NCI-H146 treated with DMSO at 0.1 percent for 48 hours (cell line): ENCODE measurements around the gene TGFBR3.

Experiments
- DNase-seq: peaks from one replicate; lab custom pipeline; 2025; ENCODE audit not compliant: unreplicated experiment; lab: John Stamatoyannopoulos, UW

Gene TGFBR3

DNA sequence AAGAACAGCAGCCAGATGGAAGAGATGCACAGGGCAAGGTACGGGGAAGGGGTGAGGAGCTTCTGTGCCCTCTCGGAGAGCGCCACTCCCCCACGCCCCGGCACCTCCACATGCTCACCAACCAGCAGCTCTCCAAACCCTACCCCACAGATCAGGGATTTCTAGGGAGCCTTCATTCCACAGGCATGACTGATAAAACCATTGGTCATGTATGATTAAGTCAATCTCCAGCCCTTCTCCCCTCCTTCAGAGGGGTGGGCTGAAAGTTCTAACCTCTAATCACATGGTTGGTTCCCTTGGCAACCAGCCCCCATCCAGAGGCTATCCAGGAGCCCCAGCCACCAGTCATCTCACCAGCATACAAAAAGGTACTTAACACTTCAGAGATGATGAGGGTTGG lies 144.7 kb downstream of the TGFBR3 start:
- no peak for DNase-seq

DNA sequence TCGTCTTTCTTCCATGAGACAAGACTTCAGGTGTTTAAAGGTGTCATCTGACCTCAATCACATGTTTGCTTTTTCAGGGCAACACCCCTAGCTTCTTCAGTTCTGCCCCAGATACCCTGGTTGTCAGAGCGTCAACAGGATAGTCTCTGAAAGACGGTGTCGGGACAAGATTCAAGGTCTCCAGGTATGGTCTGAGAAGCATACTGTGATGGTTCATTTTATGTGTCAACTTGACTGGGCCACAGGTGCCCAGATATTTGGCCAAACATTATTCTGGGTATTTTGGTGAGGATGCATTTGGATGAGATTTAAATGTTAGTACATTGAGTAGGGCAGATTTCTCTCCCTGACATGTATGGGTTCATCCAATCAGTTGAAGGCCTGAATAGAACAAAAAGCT lies 148.3 kb downstream of the TGFBR3 start:
- no peak for DNase-seq

DNA sequence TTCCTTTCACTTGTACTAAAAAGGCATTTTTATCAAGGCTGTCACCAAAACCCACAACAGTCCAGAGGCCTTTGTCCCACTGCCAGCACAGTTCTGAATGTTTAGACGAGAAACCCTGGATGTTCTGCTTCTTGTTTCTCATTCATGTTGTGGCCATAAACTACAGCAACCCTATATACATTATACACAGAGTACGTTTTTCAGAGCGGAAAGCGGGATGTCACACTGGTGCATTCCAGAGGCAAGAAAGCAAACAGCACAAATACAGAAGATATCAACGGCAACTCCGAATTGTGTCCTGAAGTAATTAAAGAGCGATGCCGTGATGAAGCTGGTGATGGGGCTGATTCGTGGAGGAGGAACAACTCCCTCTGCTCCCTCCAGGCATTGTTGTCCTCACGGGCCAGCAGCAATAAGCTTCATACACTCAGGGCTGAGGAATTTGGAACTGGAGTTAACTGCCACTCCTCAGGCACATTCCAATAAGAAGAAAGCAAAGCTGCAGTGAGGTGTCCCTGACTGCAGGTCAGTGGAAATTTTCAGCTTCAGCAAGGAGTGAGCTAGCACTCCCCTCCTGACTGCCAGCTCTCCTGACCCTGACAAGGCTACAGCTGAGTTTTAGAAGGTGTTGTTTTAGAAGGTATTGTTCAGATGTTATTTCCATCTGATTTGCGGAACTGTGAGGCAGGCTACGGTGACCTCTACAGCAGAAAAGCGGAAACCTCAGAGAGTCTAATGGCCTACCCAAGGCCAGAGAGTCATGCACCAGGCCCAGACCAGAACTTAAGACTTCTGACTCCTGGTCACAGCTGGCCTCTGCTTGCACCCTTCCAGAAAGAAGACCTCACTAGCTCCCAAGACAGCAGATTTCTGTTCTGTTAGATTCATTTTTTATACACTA lies 149.0 kb downstream of the TGFBR3 start:
- no peak for DNase-seq

DNA sequence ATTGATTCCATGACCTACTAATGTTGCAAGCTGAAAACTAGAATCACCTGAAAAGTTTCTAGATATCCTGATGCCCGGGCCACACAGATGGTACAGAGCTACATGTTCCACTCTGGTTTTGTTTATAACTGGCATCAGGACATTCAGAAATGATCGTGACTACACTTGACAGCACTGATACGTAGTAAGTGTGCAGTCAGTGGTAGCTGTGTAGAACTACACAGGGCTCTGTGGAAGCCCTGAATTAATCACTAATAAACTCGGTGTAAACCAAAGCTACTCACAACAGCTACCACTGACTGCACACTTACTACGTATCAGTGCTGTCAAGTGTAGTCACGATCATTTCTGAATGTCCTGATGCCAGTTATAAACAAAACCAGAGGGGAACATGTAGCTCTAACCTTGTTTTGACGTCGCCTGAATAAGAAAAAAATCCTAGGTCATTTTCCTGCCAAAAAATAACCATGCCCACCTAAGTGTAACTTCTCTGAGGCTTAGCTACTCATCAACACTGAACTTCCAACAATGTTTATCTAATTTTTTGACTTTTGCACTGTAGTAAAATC lies 149.7 kb downstream of the TGFBR3 start:
- DNase-seq: no peak

DNA sequence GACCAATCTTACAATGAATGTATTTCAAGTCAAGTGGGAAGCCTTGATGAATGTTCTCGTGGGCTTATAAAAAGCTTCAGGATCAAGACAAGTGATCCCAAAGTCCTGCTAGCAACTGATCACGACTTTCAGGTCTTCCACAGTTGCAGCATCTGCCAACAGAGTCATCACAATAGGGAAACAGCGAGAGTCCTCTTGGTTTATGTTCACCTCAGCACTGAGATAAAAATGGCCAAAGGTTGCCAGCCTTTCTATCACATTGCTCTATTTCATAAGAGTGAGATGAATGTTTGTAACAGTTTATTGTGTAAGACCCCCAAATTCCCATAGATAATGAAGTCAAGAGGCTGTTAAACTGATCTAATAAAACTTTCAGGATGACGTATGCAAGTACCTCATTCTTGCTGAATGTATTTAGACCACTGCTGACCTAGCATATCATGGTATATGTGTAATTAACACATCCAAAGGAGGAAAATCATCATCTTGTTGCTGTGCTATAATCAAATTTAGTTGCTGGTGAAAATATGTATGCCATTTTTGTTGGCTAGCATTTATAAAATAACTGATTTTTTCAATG lies 150.6 kb downstream of the TGFBR3 start:
- DNase-seq: no peak

DNA sequence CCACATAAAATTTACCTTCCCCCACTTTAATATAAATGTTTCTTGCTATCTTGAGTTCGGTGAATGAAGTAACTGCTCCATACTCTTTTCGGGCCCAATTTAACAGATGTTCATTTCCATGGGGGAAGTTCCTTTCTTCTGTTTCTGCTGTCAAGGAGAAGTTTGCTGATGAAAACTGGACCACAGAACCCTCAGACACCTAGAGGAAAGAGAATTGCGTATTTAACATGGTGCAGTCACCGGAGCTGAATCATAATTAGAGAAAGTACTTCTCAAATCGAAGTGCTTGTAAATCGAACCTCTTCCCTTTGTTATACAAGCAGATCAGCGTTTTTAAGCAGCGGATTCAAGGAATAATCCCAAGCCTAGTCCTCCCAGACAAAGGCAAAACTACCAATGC lies 151.2 kb downstream of the TGFBR3 start:
- DNase-seq: no peak

DNA sequence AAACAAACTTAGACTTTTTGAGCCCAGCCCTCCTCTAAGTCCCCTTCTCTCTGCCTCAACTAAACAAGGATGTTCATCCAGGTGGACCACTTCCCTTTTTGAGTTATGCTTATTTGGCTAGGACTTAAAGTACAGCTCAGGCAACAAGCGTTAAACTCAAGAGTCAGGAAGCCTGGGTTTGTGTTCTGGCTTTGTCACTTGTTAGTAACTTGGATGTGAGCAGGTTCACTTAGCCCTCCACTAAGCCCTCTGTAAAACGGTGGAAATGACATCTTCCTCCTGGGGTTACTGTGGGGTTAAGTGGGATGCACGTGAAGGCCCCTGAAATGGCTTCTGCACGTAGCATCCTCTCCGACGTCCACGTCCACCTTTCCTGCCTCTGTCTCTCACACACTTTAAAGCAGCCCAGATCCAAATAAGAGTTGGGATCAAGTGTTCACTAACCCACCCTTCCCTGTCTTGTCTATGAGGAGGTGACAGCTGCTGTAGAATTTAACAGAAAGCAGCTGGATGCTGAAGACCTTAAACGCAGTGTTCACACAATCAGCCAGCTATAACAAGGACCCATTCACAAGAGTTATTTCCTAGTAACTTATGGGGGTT lies 152.7 kb downstream of the TGFBR3 start:
- no peak for DNase-seq

DNA sequence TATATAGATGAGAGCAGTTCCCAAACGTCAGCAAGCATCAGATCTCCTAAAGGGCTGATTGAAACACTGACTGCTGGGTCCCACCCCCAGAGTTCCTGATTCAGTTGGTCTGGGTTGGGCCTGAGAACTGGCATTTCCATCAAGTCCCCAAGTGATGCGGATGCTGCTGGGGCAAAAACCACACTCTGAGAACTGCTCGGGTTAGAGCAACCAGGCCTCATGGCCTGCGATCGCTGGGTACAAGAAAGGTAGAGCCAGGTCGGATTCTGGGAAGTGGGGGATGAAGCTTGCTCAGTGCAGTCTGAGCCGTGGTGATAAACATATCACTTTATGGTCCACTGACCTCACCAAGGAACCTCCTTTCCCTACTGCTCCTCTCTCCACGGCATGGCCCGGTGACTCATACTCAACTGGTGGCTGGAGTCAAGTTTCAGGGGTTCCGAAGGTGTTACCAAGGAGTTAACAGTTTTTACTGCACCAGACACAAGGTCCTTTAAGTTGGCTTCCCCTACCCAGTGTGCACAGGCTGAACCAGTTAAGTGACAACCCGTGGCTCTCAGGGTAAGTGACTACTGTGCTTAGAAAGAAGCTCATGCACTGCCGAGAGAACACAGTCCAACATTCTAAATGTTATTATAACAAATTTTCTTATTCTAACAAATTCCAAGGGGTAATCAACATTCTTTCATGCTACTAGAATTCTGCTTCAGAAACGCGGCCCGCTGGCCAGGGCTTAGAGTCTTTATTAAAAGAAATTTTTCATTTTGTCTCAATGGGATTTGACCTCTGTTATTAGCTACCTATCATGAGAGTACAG lies 153.5 kb downstream of the TGFBR3 start:
- no peak for DNase-seq

DNA sequence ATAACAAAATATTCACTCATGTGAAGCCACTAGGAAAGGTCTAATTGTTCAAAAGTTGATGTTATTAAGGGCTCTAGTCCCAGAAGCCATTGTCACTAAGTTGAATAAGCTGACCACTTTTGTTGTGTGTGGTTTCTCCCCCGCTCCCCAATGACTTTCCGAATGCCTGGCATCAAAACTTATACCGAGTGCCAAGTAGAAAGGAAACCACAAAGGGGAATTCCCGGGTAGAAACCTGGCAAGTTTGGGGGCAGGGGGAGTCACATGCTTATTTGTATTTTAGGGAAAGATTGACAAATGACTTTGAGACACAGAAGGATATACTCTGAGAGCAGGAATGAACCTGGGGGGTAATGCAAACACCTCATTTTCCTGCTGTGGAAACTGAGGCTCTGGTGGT lies 154.1 kb downstream of the TGFBR3 start:
- DNase-seq: no peak

DNA sequence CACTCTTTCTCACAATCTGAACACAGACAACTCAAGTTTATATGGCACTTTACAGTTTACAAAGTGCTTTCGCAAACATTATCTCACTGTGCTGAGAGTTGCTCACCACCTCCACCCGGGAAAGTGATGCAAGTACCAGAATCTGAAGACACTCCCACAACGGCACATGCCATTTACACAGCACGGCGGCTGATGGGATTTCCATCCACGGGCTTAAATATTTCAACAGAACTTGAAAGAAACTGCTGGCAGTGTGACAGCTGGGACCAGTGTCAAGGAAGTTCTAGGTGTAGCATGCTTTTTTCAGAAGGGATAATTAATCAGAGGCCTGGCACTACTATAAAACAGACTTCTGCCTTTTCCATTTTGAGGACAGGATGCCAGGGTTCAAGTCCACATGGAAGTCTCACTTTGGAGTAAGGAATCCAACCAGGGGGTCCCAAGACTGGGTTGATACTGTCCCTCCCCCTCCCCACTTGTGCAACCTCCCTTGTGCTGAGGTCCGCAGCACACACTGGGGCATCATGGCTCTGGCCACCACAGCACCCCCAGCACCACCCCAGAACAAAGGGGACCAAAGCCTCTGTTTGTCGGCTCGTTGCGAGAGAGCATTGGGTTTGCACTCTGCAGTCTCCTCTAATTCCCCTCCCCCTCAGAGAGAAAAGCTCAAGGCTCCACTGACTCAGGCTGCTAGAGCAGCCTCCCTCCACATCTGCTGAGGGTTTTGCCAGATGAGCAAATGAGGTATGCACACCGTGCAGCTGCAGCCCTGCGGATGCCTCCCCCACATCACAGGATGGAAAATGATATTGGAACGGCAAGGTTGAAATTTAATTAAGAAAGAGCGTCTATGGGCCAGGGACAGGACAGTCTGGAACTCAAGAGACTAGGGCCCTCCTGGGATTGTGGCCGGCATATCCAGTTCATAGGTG lies 154.9 kb downstream of the TGFBR3 start:
- DNase-seq: no peak

DNA sequence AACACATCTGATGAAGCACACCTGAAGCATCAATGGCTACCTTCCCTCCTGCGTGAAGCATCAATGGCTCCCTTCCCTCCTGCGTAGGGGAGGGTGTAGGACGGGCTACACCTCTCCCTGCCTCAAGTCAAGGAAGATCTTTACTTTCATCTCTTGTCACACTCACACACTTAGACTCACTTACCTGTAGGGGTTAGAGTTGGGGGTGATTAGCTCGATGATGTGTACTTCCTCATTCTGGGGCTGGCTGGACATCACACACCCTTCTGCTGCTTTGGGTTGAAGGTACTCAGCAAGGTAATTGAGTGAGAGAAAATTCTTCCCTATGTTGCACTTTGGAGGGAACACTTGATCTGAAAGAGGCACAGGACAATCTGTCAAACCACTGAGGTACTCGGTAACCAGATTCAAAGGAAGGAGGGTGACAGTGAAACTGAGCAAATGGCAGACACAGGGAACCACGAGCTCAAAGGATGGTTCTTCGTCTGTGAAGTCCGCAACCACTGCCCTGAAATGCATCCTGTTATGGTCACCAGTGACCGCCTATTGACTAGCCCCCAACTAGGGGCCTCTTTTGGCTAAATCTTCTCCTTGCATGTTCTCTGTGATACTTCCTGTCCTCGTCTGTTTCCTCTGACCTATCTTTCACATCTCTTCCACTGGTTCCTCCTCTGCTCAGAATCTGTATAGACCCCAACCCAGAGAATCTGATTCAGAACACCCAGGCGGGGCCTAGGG lies 156.2 kb downstream of the TGFBR3 start:
- no peak for DNase-seq

DNA sequence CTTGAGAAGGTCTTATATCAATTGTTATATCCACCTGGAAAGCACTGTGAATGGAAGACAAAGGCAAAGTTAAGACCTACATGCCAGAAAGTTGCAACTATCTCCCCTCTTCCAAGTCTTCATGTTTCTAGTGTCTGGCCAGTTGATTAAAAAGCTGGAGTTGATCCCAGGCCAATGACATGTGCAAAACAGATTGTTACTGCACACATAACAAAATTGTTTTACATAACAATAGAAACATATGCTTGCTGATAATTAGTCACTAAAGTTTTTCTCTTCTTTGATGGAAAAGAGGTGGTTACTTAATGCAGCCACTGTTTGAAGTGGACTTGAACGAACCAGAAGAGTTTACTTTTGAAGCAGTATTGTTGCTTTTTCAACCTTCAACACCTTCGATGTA lies 158.2 kb downstream of the TGFBR3 start:
- DNase-seq: no peak

DNA sequence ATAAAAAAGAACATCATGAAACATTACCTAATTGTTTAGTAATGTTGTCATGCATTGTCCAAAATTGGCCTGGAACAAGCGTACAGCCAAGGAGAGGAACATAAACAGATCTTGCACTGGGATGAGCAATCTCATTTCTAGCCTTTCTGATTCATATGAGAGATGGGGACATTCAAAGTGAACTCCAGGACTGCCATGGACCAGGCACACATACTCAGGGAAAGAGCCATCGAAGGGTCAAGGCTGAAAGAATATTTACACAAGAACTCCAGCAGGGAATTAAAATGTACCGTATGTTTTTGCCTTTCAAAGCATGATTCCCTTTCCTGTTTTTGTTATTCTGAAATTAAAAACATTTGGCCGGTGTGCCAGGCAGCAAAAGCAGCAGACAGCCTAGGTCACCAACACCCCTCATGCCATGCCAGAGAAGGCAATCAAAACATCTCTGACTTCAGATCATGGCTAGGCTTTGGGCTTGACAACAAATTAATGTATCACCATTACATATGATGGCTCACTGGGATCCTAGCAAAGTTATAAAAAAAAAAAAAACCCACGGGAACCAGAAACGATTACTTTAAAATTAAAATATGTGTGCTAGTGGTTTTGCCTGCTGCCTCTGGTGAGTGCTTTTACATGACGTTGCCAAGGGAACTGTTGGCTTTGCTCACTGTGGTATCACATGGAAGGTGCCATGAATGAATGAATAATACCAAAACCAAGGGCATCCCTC lies 159.8 kb downstream of the TGFBR3 start:
- DNase-seq: no peak

DNA sequence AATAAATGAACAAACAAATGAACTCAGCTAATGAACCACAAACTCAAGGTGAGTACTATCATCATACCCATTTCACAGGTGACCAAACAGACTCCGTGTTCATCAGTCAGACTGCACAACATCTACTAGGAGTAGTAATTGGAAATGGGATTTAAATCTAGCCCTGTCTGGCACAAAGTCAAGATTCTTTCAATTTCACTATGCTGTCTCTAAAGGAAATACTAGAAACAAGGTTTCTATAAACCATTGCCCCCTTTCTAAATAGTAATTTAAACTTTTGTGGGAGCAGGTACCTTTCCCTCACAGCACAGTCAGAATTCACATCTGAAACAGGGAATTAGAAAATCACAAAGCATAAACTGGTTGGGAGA lies 160.3 kb downstream of the TGFBR3 start:
- DNase-seq: no peak

DNA sequence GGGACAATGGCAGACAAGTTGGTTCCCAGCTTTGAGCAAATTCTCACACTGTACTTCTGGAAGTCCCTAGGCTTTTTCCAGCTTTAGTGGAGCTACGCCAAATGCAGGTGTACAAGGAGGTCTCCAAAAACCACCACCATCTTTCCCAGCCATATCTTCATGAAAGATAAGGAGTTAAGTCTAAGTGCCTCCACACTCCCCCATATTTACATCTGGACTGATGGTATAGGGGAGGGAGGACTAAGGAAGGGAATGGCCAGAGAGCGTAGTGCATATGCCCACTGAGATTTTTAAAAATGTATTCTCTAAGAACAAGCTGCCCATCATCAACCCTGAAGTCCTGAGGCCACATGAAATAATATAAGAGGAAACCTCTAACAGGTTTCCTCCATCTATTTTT lies 161.3 kb downstream of the TGFBR3 start:
- DNase-seq: no peak

DNA sequence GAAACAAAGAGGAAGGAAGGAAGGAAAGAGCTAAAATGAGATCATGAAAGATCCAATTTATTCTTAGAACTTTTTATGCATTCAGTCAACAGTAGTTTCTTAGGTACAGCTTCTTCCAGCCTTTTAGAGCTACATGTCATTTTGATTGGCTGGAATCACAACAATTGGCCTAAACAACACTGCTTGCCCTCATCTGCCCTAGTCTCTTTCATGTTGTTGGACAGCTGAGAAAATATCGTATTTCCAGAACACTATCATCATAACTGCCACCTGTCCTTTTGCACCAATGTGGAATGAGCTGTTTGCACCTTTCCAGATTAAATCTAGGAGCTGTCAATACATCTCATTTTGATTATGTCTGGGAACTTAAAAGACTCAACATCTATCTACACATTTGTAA lies 161.7 kb downstream of the TGFBR3 start:
- no peak for DNase-seq

DNA sequence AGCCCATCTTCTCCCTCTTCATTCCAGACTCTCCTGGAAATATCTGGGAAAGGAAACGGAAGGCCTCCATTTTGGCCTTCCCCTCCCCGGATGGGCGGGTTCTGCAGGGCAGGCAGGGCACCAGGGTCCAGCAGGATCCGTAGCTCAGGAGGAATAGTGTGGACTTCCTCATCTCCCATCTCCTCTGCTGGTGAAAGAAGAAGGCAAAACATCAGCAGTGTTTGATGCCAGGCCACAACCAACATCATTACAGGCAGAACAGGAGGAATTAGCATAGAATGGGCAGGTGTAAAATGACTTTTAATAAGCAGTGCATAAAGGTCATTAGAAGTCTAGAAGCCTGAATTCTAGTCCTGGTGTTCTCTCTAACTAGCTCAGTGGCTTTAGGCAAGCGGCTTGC lies 165.9 kb downstream of the TGFBR3 start:
- DNase-seq: no peak

DNA sequence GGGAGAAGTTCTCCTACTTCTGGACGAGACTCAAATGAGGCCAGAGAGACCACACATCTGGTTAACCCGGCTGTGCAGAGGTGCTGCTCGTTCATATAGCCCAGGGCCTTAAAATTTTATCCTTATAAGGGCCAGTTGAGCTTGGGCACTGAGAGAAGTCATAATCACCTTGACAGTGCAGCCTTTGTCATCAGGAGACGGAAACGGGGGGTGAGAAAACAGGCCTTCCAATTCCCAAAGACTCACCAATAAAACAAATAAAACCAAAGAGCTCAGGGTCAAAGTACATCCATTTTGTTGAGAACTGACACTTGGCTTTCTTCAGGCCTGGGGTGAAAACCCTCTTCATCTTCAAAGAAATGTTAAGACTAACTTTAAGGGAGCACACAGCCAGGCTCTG lies 167.1 kb downstream of the TGFBR3 start:
- no peak for DNase-seq

DNA sequence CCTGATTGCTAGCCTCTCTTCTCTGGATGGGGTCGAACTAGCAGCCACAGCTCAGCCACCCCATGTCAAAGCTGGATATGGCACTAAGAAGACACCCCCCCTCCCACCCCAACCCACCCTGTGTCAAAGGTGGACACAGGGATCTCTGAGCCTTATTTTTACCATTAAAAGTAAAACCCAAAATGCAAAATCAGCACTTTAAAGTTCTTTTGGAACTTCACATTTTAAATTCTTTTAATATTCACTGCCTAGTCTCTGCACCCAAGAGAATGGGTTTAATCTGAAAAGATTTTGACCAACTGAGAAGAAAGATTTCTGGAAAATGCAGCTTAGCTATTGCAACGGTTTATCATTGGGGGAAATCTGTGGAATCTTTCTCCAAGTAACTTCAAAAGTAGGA lies 167.6 kb downstream of the TGFBR3 start:
- no peak for DNase-seq
